ENCODE data around the gene TRABD2A.
"Not testable (repeated sequence)": the region's sequence is repeated elsewhere in the genome, so short reads cannot be mapped to it uniquely, and the experiment has no call there.

TRABD2A gene

DNA sequence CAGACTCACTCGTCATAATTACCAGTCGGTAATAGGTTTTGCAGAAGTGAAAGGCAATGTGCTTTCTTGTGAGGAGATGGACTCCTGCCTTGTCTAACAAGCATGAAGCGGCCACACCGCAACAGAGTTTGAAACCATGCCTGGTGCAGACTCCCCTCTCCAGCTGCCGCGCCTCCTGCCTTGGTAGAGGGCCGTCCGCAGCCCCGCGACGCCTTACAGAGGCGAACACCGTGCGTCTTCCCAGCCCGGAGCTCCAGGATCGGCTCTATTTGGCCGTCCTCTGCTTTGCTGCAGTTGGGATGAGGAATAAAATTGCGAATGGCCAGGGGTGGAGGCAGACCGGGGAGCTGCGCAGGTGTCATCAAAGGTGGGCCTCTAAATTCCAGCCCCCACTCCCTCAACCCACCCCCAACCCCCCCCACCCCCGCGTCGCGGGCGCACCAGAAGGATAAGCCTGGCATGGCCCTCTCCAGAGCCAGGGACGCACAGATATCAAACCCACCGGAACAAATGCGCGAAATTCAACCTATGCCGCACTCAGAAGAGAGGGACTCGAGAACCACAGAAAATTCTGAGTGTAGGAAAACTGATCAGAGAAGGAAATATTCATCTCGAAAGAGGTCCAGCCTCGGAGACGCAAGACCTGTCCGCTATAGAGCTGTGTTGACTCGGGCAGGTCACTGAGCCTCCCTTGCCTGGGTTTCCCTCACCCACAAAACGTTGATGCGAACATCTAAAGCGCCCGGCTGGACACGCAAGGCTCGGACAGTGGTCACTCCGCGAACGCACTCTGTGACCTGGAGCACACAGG is 1.1 kb downstream of the TRABD2A start:
- no peak for DNase-seq

DNA sequence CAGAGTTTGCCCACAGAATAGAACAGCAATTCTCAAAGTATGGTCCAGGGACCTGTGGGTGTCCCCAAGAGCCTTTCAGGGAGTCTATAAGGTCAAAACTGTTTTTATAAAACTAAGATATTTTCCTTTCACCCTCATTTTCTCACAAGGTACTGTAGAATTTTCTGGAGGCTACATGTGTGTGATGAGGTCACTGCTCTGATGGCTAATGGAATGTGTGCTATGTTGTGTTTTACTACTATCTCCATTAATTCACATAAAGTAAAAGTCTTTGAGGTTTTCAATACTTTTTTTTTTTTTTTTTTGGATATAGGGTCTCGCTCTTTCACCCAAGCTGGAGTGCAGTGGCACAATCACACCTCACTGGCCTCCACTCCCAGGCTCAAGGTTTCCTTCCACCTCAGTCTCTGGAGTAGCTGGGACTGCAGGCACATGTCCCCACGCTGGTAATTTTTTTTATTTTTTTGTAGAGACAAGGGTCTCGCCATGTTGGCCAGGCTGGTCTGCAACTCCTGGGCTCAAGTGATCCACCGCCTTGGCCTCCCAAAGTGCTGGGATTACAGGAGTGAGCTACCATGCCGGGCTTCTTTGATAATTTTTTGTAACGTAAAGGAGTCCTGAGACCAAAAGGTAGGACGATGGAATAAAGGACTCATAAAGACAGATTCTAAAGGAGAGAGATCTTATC is 1.8 kb downstream of the TRABD2A start:
- no peak for DNase-seq

DNA sequence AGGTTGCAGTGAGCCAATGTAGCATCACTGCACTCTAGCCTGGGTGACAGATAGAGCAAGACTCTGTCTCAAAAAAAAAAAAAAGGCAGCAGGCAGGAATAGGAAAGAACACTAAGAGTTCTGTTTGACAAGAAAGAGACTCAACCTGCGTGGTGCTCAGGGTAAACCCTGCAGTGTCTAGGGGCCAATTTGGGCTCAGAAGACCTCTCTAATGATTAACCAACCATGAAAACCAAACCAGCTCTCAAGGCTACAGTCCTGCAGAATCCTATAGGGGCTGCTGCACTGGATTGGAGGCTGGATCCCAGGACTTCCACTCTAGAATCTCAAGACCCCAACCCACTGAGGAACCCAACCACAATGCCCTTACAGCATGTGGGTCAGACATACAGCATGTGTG is 2.4 kb downstream of the TRABD2A start:
- DNase-seq, result no peak

DNA sequence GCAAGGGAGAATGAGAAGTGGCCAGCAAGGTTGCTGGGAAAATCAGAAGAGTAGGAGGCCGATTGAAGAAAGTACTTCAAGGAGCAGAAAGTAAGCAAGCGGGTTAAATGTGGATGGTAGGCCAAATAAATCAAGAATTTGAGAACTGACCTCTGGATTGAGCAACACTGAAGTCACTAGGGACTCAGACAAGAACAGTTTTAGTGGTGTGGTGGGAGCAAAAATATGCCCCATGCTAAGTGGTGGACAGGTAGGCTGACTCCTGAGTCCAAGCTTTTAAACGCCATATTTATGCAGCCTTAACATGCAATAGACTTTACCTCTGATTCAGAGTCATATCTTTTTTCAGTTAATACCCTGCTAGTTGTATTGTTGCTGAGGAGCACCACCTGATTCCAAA is 4.5 kb downstream of the TRABD2A start:
- peak; percentile 5 for DNase-seq

DNA sequence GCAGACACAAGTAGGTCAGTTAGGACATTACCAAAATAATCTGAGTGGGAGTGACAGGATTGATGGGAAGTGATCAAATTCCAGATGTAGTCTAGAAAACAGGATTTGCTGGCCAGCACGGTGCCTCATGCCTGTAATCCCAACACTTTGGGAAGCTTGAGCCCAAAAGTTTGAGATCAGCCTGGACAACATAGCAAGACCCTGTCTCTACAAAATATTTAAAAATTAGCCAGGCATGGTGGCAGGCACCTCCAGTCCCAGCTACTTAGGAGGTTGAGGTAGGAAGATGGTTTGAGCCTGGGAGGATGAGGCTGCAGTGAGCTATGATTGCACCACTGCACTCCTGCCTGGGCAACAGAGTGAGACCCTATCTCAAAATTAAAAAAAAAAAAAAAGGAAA is 5.3 kb downstream of the TRABD2A start:
- not testable (repeated sequence) for DNase-seq

DNA sequence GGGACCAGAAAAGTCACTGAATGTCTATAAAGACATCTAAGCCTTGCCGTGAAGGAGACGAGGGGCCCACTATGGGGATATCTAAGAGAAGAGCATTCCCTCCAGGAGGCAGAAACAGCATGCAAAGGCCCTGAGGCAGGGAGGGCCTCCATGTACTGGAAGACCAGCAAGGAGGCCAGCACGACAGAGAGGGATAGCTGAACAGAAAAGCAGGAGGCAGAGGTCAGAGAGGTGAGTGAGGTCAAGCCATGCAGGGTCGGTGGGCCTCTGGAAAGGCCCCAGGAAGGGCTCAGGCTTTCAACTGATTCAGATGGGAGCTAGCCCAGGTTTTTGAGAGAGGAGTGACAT is 5.7 kb downstream of the TRABD2A start:
- no peak for DNase-seq

DNA sequence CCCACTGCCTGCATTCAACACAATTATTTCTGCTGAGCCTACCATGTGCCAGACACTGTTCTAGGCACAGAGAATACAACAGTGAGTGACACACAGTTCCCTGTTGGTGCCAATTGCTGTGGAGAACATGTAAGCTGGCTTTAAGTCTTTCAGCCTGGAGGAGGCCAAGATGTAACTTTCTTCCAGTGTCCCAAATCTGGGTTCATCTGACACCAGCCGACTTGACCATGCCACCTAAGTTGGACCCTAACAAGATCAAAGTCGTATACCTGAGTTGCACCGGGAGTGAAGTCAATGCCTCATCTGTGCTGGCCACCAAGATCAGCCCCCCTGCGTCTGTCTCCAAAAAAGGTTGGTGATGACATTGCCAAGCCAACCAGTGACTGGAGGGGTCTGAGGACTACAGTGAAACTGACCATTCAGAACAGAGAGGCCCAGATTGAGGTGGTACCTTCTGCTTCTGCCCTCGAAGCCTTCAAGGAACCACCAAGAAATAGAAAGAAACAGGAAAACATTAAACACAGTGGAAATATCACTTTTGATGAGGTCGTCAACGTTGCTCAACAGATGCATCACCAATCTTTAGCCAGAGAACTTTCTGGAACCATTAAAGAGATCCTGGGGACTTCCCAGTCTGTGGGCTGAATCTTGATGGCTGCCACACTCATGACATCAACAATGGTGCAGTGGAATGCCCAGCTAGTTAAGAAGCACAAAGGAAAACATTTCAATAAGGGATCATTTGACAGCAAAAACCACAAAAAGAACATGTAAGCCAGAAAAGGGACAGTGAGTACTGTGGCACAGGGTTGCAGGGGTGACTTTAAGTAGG is 6.3 kb downstream of the TRABD2A start:
- DNase-seq, result no peak

DNA sequence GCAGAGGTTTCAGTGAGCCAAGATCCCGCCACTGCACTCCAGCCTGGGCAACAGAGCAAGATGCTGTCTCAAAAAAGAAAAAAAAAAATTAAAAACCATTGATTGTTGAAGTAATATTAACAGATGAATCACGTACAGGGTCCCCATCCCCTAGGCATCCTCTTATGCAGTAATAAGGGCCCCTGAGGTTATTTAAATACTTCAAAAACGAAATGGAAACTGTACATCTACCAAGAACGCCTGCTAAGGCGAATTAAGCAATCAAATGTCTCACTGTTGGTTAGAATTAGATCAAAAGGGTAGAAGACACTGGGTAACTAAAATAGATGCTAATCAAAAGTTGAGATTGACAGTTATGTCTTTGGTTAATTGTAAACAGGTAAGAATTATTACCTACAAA is 7.5 kb downstream of the TRABD2A start:
- no peak for DNase-seq

DNA sequence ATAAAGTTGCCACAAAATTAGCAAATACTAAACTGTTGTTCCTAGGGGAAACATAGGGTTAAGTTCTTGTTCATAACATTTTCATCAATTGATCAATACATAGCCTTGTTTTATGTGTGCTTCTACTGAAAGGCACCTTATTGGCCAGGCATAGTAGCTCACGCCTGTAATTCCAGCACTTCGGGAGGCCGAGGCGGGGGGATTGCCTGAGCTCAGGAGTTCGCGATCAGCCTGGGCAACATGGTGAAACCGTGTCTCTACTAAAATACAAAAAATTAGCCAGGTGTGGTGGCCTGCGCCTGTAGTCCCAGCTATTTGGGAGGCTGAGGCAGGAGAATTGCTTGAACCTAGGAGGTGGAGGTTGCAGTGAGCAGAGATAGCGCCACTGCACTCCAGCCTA is 8.2 kb downstream of the TRABD2A start:
- not testable (repeated sequence) for DNase-seq

DNA sequence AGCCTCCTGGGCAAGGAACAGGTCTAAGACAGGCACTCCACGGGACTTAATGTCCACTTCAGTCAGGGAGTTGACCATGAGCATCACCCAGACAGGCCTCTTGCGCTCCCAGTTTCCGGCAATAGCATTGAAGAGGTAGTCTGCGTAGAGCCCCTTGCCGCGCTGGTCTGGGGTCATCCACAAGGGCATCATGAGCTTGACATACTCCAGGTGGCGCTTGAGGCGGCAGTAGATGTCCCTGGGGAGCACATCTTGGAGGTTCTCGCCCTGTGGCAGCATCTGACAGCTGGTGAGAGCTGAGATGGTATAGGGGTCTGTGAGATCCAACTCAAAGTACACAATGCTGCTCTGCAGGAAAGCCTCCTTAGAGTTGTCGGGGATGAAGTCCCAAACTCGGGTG is 10.6 kb downstream of the TRABD2A start:
- DNase-seq, result no peak

DNA sequence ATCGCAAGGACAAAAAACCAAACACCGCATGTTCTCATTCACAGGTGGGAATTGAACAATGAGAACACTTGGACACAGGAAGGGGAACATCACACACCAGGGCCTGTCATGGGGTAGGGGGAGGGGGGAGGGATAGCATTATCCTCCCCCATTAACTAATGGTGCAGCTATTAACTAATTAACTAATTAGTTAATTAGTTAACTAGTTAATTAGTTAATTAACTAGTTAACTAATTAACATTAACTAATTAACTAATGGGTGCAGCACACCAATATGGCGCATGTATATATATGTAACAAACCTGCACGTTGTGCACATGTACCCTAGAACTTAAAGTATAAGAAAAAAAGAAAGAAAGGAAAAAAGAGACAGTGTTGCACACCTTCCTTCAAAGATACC is 12.6 kb downstream of the TRABD2A start:
- DNase-seq, result not testable (repeated sequence)

DNA sequence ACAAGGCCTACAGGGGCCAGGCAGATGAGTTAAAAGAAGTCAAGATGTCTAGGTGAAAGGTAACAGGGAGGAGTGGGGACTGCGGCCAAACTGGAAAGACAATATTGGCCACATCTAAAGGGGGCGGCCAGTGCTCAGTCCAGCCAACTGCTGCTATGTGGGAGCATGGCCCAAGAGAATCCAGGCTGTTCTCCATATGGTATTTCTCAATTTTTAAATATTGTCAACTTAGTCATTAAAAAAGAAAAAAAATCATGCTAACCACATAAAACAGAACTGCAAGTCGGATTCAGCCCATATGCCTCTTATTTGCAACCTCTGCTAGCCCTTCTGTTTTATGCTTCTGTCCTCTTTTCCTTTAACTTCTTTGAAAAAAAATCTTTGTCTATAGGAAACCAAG is 14.8 kb downstream of the TRABD2A start:
- DNase-seq, result no peak

DNA sequence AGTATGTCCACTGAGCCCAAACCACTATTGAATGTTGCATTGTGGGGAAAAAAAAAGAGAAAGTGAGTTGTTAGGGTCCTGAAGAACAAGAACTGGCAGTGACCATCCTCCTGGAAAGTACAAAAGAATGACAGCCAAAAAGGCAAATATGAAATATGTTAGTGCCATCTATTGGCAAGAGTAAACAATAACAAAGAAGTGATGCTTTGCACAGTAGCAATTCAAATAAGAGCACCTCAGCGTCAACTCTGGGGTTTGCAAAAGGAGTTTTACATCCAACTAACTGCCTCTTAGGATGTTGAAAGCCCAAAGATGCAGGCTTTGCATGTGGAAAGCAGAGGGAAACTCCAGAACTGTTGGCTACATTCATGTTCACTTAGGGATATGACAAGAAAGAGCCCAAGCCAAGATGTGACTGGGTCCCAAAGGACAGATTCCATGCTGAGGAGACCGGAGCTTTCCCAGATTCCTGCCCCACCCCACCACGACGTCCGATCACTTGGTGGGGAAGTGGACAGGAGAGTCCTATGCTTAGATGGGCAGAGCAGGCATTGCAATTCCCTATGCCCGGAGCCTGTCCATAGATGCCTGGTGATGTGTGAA is 15.6 kb downstream of the TRABD2A start:
- peak; percentile 61 for DNase-seq

DNA sequence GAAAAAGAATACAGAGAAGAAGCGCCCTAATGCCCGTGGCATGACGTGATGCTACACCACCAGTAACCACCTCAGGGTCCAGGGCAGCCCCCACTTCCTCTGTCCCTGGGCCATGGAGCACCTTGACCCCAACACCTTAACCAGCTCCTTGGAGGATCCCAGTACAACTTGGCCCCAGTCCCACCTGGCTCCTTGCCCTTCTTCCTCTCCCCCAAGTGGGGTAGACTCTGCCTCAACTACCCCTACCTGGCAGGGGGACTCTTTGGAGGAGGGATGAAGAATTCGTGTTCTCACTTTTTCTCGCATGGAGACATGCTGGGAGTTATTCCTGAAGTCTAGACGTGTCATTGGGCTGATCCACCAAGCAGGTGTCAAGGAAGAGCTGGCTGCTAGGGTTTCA is 18.9 kb downstream of the TRABD2A start:
- DNase-seq, result no peak

DNA sequence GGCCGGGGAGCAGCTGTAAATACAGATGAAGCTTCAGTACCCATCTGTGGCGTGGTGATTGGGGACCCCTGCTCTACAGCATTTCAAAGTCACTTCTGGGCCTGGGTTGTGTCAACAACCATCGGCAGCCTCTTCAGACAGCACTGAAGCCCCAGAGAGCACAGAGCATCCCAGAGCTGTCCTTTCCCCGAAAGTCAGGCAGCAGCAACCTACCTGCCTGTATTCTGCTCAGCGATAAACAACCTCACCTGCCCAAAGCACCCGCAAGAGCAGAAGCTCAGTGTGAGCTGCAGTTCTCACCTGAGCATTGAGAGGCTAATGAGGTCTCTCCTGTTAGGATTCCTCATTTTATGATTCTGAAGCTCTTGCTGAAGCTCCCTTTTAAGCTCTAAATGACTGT is 19.3 kb downstream of the TRABD2A start:
- no peak for DNase-seq

DNA sequence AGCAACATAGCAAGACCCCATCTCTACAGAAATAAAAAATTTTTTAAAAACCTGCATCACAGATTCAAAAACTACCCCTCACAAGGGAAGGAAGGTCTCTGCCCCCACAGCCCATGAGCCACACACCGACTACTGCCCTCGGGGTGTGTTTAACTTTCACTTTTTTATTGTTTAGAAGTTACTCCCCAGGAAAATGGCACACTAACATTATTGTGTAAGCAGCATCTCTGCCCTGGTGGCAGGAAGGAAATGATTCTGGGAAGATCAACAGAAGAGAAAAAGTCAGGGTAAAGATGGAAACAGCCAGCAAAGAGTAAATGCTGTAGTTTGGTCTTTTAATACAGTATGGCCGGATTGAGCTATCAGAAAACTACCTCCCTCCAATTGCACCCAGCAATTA is 21.9 kb downstream of the TRABD2A start:
- no peak for DNase-seq

DNA sequence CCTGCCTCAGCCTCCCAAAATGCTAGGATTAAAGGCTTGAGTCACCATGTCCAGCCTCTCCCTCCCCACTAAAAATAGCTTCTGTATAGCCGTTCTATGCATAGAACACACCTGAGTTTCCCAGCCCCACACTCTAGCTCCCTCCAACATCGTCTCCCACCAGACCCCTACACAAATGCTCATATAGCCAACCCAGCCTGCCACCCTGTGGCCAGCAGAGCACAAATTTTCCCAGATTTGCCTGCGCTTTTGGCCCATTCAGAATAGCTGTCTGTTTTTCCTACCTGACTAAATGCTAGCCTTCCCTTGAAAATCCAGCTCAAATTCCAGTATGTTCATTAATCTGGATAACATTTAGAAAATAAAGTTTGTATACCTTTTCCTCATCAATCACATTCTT is 22.8 kb downstream of the TRABD2A start:
- DNase-seq, result peak; percentile 0

DNA sequence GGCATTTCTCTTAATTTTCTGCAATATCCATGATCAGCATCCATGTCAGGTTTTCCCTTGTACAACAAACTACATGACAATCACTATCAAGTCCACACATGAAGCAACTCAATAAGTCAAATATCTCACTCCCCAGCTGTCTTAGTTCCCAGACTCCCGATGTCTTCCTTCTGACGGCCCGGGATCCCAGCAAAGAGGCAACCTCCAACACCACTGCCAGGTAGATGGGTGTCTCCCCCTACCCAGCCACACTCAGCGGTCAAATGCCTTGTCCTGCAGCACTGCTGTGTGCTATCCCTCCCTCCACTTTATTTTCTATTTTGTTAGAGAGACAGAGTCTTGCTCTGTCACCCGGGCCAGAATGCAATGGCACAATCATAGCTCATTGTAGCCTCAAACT is 23.3 kb downstream of the TRABD2A start:
- DNase-seq, result no peak

DNA sequence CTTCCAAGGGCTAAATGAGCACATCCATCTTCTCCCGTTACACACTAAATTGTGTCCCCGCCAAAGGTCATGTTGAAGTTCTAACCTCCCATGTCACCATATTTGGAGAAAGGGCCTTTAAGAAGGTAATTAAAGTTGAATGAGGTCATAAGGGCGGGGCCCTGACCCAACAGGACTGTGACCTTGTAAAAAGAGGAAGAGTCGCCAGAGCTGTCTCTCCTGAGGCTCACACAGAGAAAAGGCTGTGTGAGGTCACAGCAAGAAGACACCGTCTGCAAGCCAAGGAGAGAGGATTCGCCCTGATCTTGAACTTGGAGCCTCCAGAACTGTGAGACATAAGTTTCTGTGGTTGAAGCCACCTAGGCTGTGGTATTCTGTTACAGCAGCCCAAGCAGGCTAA is 24.1 kb downstream of the TRABD2A start:
- DNase-seq, result peak; percentile 86

DNA sequence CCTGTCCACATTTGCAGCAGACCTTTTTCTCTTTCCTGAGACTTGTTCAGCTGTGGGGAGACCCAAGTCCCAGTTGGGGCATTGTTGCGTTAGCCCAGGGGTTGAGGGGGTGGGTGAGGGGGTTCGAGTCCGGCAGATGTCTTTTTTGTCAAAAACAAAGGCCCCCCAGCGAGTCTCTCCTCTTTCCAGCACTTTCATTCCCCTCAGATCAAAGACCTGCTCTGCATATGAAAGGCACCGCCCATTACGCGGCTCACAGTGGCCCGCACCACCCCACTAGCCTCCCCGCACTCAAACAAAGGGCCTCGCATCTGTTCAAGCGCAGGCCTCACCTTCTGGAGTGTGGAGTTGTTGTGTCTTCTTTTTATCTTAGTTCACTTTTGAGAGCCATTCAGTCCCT is 25.2 kb downstream of the TRABD2A start:
- no peak for DNase-seq

DNA sequence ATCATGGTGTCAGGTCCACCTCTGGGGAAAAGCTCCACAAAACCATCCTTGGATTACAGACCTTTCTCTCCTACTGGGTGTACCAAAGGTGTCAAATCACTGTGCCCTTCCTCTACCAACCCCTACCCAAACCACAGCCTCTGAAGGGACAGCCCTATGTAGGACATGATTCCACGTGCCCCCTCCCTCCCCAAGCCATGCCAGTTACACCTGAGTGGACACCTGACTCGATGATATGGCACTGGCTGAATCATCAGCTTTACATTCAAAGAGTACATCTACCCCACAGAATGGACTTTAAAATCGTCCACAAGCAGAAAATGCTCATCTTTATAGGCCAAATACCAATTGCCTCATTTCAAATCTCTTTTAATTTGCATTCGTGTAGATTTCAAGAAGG is 26.0 kb downstream of the TRABD2A start:
- DNase-seq, result no peak

DNA sequence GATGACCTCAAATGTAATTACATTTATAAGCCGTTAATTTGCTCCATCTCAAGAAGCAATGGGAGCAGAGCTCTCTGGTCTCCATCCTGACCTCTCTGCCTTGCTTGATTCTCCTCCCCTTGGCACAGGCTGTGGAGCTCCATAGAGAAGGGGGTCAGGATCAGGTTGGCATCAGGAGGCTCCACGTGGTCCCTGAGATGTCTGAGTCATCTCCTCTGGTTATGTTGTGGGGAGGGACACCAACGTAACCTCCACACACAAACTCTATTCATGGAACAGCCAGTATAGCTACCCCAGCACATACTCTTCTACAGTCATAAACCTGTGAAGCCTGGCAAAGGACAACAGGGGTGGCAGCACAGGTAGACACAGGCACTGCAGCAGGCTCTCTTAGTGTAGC is 29.0 kb downstream of the TRABD2A start:
- DNase-seq, result no peak

DNA sequence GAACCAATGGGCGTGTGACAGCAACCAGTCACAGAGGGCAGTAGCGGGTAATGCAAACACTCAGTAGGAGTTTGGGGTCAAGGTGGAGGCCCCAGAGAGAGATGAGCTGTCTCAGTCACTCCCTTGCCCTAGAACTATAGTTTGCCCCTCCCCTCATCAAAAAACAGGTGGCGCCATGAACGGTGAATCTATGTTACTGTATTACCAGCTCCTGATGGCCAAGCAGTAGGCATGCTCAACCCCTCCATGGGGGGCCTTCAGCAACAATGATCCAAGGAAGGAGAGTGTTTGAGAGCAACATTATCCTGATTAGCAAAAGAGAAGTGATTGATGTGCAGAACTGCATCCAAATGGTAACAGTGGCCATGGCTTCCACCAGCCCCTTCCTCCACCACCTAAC is 30.4 kb downstream of the TRABD2A start:
- no peak for DNase-seq

Data from OCI-M1 (cell line).